ENCODE measurements around the gene UBE3B.

GRCh38 chr12:109533487-109533740 lies 56.0 kb downstream of the UBE3B start:
- TF ChIP-seq, protein P1, sequence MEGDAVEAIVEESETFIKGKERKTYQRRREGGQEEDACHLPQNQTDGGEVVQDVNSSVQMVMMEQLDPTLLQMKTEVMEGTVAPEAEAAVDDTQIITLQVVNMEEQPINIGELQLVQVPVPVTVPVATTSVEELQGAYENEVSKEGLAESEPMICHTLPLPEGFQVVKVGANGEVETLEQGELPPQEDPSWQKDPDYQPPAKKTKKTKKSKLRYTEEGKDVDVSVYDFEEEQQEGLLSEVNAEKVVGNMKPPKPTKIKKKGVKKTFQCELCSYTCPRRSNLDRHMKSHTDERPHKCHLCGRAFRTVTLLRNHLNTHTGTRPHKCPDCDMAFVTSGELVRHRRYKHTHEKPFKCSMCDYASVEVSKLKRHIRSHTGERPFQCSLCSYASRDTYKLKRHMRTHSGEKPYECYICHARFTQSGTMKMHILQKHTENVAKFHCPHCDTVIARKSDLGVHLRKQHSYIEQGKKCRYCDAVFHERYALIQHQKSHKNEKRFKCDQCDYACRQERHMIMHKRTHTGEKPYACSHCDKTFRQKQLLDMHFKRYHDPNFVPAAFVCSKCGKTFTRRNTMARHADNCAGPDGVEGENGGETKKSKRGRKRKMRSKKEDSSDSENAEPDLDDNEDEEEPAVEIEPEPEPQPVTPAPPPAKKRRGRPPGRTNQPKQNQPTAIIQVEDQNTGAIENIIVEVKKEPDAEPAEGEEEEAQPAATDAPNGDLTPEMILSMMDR (IDR thresholded peaks at IDR 0.05; ENCODE audit: low read length) = no peak
- no peak for TF ChIP-seq EZH2 (IDR thresholded peaks at IDR 0.05; ENCODE audit: borderline replicate concordance, low read length)

Measured in OCI-LY1 (cell line).